Right atrium auricular region (tissue), 2 donors: Measurements from ENCODE around the gene UVSSA. TPM values are rescaled to one million over a fixed set of nuclear protein-coding genes. Genes with fewer than 3 reads are reported as not detected.

ENCODE experiments used
- DNase-seq: peaks from one replicate; pipeline ENCODE4 v3.0.0-alpha.2; 2019; ENCODE audit warnings: low spot score
- H3K27ac ChIP-seq, 2 donors: fragments of 200-600 bp; sonication (generic); 1 replicate in 1 of 2; 2 replicates in 1 of 2; pipeline ENCODE4 v1.5.1; 2016 to 2019
- H3K27me3 ChIP-seq, 2 donors: fragments of 200-600 bp; sonication (generic); one replicate each; pipeline versions ENCODE4 v1.5.1 to v1.6.0; 2017 to 2019
- H3K36me3 ChIP-seq: fragments of 200-600 bp; sonication (generic); one replicate; pipeline ENCODE4 v1.5.1; 2016
- H3K4me1 ChIP-seq, 2 donors: fragments of 200-600 bp; sonication (generic); one replicate each; pipeline versions ENCODE4 v1.5.1 to v1.6.0; 2017 to 2019
- H3K4me3 ChIP-seq, 2 donors: fragments of 200-600 bp; sonication (generic); 1 replicate in 1 of 2; 2 replicates in 1 of 2; pipeline ENCODE4 v1.5.1; 2017 to 2019; ENCODE audit warnings: mild to moderate bottlenecking in 1 of 2, moderate library complexity in 1 of 2
- H3K9me3 ChIP-seq, 2 donors: fragments of 200-600 bp; sonication (generic); one replicate each; pipeline ENCODE4 v1.5.1; 2019
- total RNA-seq, 2 donors: library from RNA; depleted of rRNA; stranded (reverse); fragments of >200 nt; gene quantifications; one replicate each; pipeline ENCODE4 v1.1.0, GENCODE V29; 2016
- TF ChIP-seq, protein P1 (sequence below), 2 donors: fragments of 200-600 bp; sonication (generic); IDR thresholded peaks; one replicate each; pipeline ENCODE4 v1.5.1; 2019; ENCODE audit warnings: antibody characterized with exemption in 2 of 2

UVSSA gene
- total RNA-seq, 2 donors from 2014 or later, result 4.4 to 7.5 TPM

GRCh38 chr4:1407657-1408333, 60.8 kb downstream of the UVSSA start:
- no peak overlapping the region for H3K4me3 ChIP-seq
- H3K27me3 ChIP-seq, result peaks cover 18 to 75% of the 10 kb centered on the region in 2 donors
- no peaks in the 10 kb centered on the region for H3K36me3 ChIP-seq
- TF ChIP-seq, protein P1, sequence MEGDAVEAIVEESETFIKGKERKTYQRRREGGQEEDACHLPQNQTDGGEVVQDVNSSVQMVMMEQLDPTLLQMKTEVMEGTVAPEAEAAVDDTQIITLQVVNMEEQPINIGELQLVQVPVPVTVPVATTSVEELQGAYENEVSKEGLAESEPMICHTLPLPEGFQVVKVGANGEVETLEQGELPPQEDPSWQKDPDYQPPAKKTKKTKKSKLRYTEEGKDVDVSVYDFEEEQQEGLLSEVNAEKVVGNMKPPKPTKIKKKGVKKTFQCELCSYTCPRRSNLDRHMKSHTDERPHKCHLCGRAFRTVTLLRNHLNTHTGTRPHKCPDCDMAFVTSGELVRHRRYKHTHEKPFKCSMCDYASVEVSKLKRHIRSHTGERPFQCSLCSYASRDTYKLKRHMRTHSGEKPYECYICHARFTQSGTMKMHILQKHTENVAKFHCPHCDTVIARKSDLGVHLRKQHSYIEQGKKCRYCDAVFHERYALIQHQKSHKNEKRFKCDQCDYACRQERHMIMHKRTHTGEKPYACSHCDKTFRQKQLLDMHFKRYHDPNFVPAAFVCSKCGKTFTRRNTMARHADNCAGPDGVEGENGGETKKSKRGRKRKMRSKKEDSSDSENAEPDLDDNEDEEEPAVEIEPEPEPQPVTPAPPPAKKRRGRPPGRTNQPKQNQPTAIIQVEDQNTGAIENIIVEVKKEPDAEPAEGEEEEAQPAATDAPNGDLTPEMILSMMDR (IDR thresholded peaks at IDR 0.05), result no peak
- H3K4me1 ChIP-seq, result peaks cover 0 to 38% of the 10 kb centered on the region in 2 donors
- H3K27ac ChIP-seq, result no peak overlapping the region
- H3K9me3 ChIP-seq, result no peaks in the 10 kb centered on the region
- DNase-seq, result no peak

- TF ChIP-seq, protein P1 (IDR thresholded peaks at IDR 0.05), result no peak
- Histone ChIP-seq H3K4me1 (peaks cover 0 to 37% of the 10 kb centered on the region in 2 donors), H3K27me3 (peaks cover 22 to 81% of the 10 kb centered on the region in 2 donors)
Observed at GRCh38 chr4:1408418-1408817, 61.4 kb downstream of the UVSSA start.

DNA sequence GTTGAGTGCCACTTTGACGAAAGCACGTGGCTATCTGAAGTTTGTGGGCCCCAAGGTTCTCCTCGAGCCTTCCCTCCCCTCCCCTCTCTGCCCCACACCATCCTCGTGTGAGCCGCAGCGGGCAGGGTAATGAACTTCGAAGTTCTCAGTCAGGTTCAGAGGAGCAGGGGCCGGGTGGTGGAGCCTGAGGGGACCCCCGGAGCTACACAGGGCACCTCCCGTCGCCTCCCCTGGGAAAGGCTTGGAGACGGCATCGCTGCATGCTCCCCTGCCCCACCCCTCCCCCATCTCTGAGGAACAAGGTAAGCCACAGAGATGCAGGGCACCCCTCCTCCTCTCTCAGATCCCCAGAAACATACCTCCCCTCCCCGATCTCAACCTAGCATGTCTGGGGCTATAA, 62.1 kb downstream of the UVSSA start:
- no peak overlapping the region for H3K4me3 ChIP-seq

More at GRCh38 chr4:1408418-1408817, 61.4 kb downstream of the UVSSA start:
- Histone ChIP-seq H3K4me3 (no peak overlapping the region), H3K36me3 (no peaks in the 10 kb centered on the region), H3K9me3 (no peaks in the 10 kb centered on the region), H3K27ac (no peak overlapping the region)
- peak; percentile 21 for DNase-seq

GRCh38 chr4:1409491-1410425, 62.8 kb downstream of the UVSSA start:
- Histone ChIP-seq H3K9me3 (no peaks in the 10 kb centered on the region), H3K36me3 (no peaks in the 10 kb centered on the region), H3K27ac (no peak overlapping the region), H3K4me1 (peaks cover 0 to 24% of the 10 kb centered on the region in 2 donors), H3K27me3 (peaks cover 14 to 78% of the 10 kb centered on the region in 2 donors), H3K4me3 (no peak overlapping the region)
- peak; percentile 32 for DNase-seq
- TF ChIP-seq, protein P1 (IDR thresholded peaks at IDR 0.05), result no peak

More for the DNA sequence above, 62.1 kb downstream of the UVSSA start:
- TF ChIP-seq, protein P1 (IDR thresholded peaks at IDR 0.05), result no peak
- Histone ChIP-seq H3K27ac (no peak overlapping the region), H3K27me3 (peaks cover 19 to 82% of the 10 kb centered on the region in 2 donors), H3K36me3 (no peaks in the 10 kb centered on the region), H3K9me3 (no peaks in the 10 kb centered on the region), H3K4me1 (peaks cover 0 to 31% of the 10 kb centered on the region in 2 donors)
- no peak for DNase-seq

DNA sequence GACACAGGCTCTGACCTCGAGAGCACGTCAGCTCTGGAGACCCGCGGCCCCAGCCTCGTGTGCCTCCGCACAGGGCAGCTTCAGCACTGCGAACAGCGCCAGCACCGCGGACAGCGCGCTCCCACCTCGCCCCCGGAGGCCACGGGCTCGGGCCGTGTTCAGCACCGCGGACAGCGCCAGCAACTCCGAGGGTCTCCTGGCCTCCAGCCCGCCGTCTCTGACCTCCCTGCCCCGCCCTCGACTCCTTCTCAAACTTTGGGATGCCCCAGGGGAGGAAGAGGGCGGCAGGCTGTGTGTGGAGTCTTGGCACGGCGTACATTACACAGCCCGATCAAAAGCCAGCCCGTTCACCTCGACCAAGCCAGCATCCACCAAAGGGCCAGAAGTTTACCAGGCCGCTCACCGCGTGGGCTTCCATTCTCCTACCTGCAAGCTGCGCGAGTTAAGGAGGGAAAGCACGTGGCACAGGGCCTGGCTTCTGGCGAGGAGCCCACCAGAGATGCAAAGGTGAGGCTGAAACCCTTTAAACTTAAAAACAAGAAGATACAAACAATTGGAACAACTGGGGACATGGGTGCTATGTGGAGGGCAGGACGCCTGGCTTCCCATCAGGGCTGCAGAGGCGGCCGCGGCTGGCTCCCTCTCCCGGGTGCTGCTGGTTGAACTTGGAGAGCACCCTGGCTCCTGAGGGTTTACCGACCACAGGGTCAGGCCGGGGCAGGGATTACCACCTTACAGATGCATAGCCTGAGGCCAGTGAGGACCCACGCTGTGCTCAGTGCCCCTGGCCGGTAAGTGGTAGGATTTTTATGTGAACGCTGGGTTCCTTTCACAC, 63.7 kb downstream of the UVSSA start:
- Histone ChIP-seq H3K4me1 (peaks cover 0 to 16% of the 10 kb centered on the region in 2 donors), H3K36me3 (no peaks in the 10 kb centered on the region), H3K27ac (no peak overlapping the region), H3K27me3 (peaks cover 8 to 71% of the 10 kb centered on the region in 2 donors), H3K4me3 (no peak overlapping the region), H3K9me3 (no peaks in the 10 kb centered on the region)
- DNase-seq, result peak; percentile 49
- TF ChIP-seq, protein P1 (IDR thresholded peaks at IDR 0.05), result no peak
